ENCODE results near the gene ELMO2.

Gene ELMO2

DNA sequence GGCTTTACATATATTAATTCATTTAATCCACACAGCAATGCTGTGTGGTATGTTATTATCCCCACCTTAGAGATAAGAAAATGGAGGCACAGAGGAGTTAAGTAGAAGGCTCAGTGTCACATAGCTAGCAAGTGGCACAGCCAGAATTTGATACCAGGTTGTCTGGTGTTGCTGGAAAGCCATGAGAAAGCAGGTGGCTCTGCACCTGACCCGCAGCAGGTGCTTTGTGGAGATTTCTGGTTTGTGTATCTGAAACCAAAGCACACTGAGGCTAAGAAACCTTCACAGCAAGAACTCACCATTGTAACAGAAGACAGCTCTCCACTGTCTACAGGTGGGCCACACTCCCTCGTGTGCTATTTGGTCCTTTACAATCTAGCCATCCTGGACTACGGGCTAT is 7.5 kb downstream of the ELMO2 start:
- TF ChIP-seq GLIS3 (CRISPR knock-in tag; IDR thresholded peaks at IDR 0.05) (no peak), ARNTL (CRISPR knock-in tag; IDR thresholded peaks at IDR 0.05; ENCODE audit: borderline replicate concordance, low read depth) (no peak), RARB (CRISPR knock-in tag; IDR thresholded peaks at IDR 0.05) (no peak), BACH2 (CRISPR knock-in tag; IDR thresholded peaks at IDR 0.05; ENCODE audit: borderline replicate concordance) (no peak), TOX (CRISPR knock-in tag; IDR thresholded peaks at IDR 0.05; ENCODE audit: borderline replicate concordance) (no peak), ESRRG (CRISPR knock-in tag; IDR thresholded peaks at IDR 0.05) (no peak), ZFP3 (CRISPR knock-in tag; IDR thresholded peaks at IDR 0.05) (no peak), CSDC2 (CRISPR knock-in tag; IDR thresholded peaks at IDR 0.05) (no peak), ZC3H10 (CRISPR knock-in tag; IDR thresholded peaks at IDR 0.05) (no peak), ZFP30 (CRISPR knock-in tag; IDR thresholded peaks at IDR 0.05) (no peak), TCF4 (CRISPR knock-in tag; IDR thresholded peaks at IDR 0.05; ENCODE audit: borderline replicate concordance) (no peak)
- TF ChIP-seq, protein P1, sequence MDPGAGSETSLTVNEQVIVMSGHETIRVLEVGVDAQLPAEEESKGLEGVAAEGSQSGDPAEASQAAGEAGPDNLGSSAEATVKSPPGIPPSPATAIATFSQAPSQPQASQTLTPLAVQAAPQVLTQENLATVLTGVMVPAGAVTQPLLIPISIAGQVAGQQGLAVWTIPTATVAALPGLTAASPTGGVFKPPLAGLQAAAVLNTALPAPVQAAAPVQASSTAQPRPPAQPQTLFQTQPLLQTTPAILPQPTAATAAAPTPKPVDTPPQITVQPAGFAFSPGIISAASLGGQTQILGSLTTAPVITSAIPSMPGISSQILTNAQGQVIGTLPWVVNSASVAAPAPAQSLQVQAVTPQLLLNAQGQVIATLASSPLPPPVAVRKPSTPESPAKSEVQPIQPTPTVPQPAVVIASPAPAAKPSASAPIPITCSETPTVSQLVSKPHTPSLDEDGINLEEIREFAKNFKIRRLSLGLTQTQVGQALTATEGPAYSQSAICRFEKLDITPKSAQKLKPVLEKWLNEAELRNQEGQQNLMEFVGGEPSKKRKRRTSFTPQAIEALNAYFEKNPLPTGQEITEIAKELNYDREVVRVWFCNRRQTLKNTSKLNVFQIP (CRISPR knock-in tag; IDR thresholded peaks at IDR 0.05; ENCODE audit: borderline replicate concordance, low read depth), result no peak
- no peak for ATAC-seq

DNA sequence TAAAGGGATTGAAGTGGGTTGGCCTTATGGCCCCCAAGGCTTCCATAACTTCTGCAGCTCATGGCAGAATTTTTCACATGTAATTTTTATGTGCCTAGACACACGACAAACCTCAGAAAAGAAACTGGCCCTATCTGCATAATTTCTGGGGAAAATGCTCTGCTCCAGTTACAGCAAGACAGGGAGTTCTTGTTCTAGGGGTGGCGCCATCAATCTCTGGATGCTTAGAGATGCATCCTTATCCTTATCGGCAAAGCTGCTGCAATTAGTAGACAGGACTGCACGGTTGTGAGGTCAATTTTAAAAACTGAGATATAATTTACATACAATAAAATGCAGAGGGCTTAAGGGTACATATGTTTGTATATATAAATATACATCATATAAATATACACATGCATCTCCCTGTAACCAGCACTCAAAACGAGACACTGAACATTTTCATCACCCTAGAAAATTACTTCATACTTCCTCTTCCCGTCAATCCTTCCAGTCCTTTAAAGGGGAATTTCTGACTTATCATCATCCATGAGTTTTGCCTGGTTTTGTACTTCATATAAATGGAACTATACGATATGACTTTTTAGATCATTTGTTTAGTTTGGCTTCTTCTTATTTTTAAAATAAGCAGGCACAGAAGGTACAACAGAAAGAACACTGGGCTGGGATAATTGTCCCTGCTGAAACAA is 10.2 kb downstream of the ELMO2 start:
- no peak for TF ChIP-seq ZFP3 (CRISPR knock-in tag; IDR thresholded peaks at IDR 0.05)
- TF ChIP-seq ZC3H10 (CRISPR knock-in tag; IDR thresholded peaks at IDR 0.05), result no peak
- no peak for TF ChIP-seq ESRRG (CRISPR knock-in tag; IDR thresholded peaks at IDR 0.05)
- TF ChIP-seq ZFP30 (CRISPR knock-in tag; IDR thresholded peaks at IDR 0.05), result no peak
- TF ChIP-seq TOX (CRISPR knock-in tag; IDR thresholded peaks at IDR 0.05; ENCODE audit: borderline replicate concordance), result no peak
- no peak for TF ChIP-seq BACH2 (CRISPR knock-in tag; IDR thresholded peaks at IDR 0.05; ENCODE audit: borderline replicate concordance)
- TF ChIP-seq, protein P2, sequence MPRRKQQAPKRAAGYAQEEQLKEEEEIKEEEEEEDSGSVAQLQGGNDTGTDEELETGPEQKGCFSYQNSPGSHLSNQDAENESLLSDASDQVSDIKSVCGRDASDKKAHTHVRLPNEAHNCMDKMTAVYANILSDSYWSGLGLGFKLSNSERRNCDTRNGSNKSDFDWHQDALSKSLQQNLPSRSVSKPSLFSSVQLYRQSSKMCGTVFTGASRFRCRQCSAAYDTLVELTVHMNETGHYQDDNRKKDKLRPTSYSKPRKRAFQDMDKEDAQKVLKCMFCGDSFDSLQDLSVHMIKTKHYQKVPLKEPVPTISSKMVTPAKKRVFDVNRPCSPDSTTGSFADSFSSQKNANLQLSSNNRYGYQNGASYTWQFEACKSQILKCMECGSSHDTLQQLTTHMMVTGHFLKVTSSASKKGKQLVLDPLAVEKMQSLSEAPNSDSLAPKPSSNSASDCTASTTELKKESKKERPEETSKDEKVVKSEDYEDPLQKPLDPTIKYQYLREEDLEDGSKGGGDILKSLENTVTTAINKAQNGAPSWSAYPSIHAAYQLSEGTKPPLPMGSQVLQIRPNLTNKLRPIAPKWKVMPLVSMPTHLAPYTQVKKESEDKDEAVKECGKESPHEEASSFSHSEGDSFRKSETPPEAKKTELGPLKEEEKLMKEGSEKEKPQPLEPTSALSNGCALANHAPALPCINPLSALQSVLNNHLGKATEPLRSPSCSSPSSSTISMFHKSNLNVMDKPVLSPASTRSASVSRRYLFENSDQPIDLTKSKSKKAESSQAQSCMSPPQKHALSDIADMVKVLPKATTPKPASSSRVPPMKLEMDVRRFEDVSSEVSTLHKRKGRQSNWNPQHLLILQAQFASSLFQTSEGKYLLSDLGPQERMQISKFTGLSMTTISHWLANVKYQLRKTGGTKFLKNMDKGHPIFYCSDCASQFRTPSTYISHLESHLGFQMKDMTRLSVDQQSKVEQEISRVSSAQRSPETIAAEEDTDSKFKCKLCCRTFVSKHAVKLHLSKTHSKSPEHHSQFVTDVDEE (CRISPR knock-in tag; IDR thresholded peaks at IDR 0.05), result no peak
- TF ChIP-seq, protein P3, sequence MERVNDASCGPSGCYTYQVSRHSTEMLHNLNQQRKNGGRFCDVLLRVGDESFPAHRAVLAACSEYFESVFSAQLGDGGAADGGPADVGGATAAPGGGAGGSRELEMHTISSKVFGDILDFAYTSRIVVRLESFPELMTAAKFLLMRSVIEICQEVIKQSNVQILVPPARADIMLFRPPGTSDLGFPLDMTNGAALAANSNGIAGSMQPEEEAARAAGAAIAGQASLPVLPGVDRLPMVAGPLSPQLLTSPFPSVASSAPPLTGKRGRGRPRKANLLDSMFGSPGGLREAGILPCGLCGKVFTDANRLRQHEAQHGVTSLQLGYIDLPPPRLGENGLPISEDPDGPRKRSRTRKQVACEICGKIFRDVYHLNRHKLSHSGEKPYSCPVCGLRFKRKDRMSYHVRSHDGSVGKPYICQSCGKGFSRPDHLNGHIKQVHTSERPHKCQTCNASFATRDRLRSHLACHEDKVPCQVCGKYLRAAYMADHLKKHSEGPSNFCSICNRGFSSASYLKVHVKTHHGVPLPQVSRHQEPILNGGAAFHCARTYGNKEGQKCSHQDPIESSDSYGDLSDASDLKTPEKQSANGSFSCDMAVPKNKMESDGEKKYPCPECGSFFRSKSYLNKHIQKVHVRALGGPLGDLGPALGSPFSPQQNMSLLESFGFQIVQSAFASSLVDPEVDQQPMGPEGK (CRISPR knock-in tag; IDR thresholded peaks at IDR 0.05; ENCODE audit: borderline replicate concordance), result no peak
- TF ChIP-seq ZNF8 (CRISPR knock-in tag; IDR thresholded peaks at IDR 0.05), result no peak
- no peak for TF ChIP-seq ZNF70 (CRISPR knock-in tag; IDR thresholded peaks at IDR 0.05)
- no peak for TF ChIP-seq SNAI2 (CRISPR knock-in tag; IDR thresholded peaks at IDR 0.05)
- TF ChIP-seq PPARA (CRISPR knock-in tag; IDR thresholded peaks at IDR 0.05; ENCODE audit: borderline replicate concordance), result no peak
- TF ChIP-seq RARB (CRISPR knock-in tag; IDR thresholded peaks at IDR 0.05), result no peak
- no peak for TF ChIP-seq GLIS3 (CRISPR knock-in tag; IDR thresholded peaks at IDR 0.05)
- TF ChIP-seq ARNTL (CRISPR knock-in tag; IDR thresholded peaks at IDR 0.05; ENCODE audit: borderline replicate concordance, low read depth), result no peak
- no peak for TF ChIP-seq ZNF565 (CRISPR knock-in tag; conservative IDR thresholded peaks at IDR 0.05; ENCODE audit: low read depth)
- TF ChIP-seq, protein P4, sequence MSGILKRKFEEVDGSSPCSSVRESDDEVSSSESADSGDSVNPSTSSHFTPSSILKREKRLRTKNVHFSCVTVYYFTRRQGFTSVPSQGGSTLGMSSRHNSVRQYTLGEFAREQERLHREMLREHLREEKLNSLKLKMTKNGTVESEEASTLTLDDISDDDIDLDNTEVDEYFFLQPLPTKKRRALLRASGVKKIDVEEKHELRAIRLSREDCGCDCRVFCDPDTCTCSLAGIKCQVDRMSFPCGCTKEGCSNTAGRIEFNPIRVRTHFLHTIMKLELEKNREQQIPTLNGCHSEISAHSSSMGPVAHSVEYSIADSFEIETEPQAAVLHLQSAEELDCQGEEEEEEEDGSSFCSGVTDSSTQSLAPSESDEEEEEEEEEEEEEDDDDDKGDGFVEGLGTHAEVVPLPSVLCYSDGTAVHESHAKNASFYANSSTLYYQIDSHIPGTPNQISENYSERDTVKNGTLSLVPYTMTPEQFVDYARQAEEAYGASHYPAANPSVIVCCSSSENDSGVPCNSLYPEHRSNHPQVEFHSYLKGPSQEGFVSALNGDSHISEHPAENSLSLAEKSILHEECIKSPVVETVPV (CRISPR knock-in tag; IDR thresholded peaks at IDR 0.05), result no peak
- no peak for ATAC-seq

DNA sequence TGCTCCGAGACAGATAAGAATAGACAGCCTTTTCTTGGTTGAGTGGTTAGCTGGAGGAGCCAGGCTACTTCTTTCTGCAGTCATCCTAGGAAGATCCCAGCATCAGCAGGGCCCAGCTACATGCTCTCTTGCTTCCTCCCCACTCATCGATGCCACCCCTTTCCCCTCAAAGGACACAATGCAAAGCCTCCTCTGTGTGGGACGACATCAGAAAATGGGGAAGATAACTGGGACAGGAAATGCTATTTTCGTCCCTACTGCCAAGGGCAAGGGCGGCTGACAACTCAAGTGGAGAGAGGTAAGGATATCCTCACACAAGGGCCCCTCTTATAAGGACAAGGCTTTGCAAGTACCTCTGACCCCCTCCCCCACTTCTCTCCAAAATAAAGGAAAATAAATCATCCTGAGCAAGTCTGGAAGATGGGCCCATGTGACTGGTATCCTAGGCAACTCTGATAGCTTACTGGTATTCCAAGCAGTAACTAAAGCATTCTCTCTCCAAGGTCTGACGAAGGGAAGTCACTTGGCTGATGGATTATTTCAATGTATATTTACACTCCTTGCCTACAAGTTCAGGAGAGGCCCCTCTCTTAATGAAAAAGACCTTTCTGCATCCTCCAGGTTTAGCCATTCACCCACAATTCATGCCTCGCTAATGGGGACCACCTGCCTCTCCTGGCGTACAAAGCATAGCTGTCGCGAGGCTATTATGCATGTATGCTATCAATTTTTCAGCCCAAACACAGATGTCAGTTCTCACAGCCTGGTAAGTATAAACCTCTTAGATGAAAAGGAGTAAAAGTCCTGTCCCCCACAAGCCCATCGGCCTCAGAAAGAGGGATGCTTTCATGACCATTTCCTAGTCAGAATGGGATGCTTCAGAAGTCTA is 11.3 kb downstream of the ELMO2 start:
- ATAC-seq, result no peak
- TF ChIP-seq SNAI2 (CRISPR knock-in tag; IDR thresholded peaks at IDR 0.05) (no peak), ISL1 (CRISPR knock-in tag; IDR thresholded peaks at IDR 0.05) (no peak), RARB (CRISPR knock-in tag; IDR thresholded peaks at IDR 0.05) (no peak)

All from SK-N-SH treated with all-trans-retinoic acid at 6 μM for 48 hours (cell line).